ENCODE results near the gene NUBP2. TPM values are rescaled to one million over a fixed set of nuclear protein-coding genes. Genes with fewer than 3 reads are reported as not detected.

The NUBP2 gene
- total RNA-seq, 1 experiment from 2014 or later = 89.2 TPM

- TF ChIP-seq TCF7 (CRISPR knock-in tag; IDR thresholded peaks at IDR 0.05; ENCODE audit: low read depth) (no peak), ZNF317 (CRISPR knock-in tag; IDR thresholded peaks at IDR 0.05; ENCODE audit: borderline replicate concordance, low read depth) (no peak), MYBL2 (CRISPR knock-in tag; IDR thresholded peaks at IDR 0.05) (no peak), NR2C2 (CRISPR knock-in tag; IDR thresholded peaks at IDR 0.05) (no peak), PREB (CRISPR knock-in tag; IDR thresholded peaks at IDR 0.05; ENCODE audit: borderline replicate concordance) (no peak), HMGA2 (CRISPR knock-in tag; IDR thresholded peaks at IDR 0.05) (no peak), RORB (CRISPR knock-in tag; IDR thresholded peaks at IDR 0.05) (no peak), MLX (CRISPR knock-in tag; IDR thresholded peaks at IDR 0.05) (no peak), ZNF532 (CRISPR knock-in tag; IDR thresholded peaks at IDR 0.05; ENCODE audit: borderline replicate concordance) (no peak)
Measured at GRCh38 chr16:1789643-1790045, 6.9 kb downstream of the NUBP2 start (continued).

- no peaks in the 10 kb centered on the region for H3K9me3 Mint-ChIP-seq
- TF ChIP-seq IRF2 (CRISPR knock-in tag; IDR thresholded peaks at IDR 0.05; ENCODE audit: borderline replicate concordance, low read depth) (no peak), STAT6 (CRISPR knock-in tag; conservative IDR thresholded peaks at IDR 0.05; ENCODE audit: low read depth) (no peak), SOX15 (CRISPR knock-in tag; IDR thresholded peaks at IDR 0.05) (no peak)
- H3K4me3 Mint-ChIP-seq = no peak overlapping the region
- ATAC-seq (no peak), DNase-seq (ENCODE audit: low spot score) (no peak)
- H3K27me3 Mint-ChIP-seq (ENCODE audit: low read depth) = no peaks in the 10 kb centered on the region
- no peaks in the 10 kb centered on the region for H3K4me1 Mint-ChIP-seq
- CTCF ChIA-PET = interaction anchor here (1.5 kb wide), 1 partner anchor 33 kb away, joined by 3 read pairs; no protein-coding TSS in a partner anchor
- peaks cover 5% of the 10 kb centered on the region for H3K36me3 Mint-ChIP-seq
- POLR2A ChIA-PET = no interaction called here
- no peak overlapping the region for H3K27ac Mint-ChIP-seq
Measured at GRCh38 chr16:1790261-1790610, 7.5 kb downstream of the NUBP2 start.

- POLR2A ChIA-PET = no interaction called here
- H3K9me3 Mint-ChIP-seq = no peaks in the 10 kb centered on the region
- no peak overlapping the region for H3K27ac Mint-ChIP-seq
- H3K27me3 Mint-ChIP-seq (ENCODE audit: low read depth) = no peaks in the 10 kb centered on the region
- H3K4me3 Mint-ChIP-seq = no peak overlapping the region
- ATAC-seq (no peak), DNase-seq (ENCODE audit: low spot score) (no peak)
- H3K36me3 Mint-ChIP-seq = peaks cover 5% of the 10 kb centered on the region
- CTCF ChIA-PET = no interaction called here
- H3K4me1 Mint-ChIP-seq = no peaks in the 10 kb centered on the region
- TF ChIP-seq ZNF416 (CRISPR knock-in tag; IDR thresholded peaks at IDR 0.05) = no peak
- no peak for TF ChIP-seq ARID4B (CRISPR knock-in tag; IDR thresholded peaks at IDR 0.05; ENCODE audit: borderline replicate concordance)
- no peak for TF ChIP-seq AR (CRISPR knock-in tag; IDR thresholded peaks at IDR 0.05)
- no peak for TF ChIP-seq ZNF138 (CRISPR knock-in tag; conservative IDR thresholded peaks at IDR 0.05)
Measured at GRCh38 chr16:1790611-1791255, 8.0 kb downstream of the NUBP2 start.
